ENCODE results near the gene TMEM120A. TPM values are rescaled to one million over a fixed set of nuclear protein-coding genes. Genes with fewer than 3 reads are reported as not detected.

Gene TMEM120A
- total RNA-seq, 4 donors from 2014 or later: 21.3 to 56.7 (median 38.2) TPM

DNA sequence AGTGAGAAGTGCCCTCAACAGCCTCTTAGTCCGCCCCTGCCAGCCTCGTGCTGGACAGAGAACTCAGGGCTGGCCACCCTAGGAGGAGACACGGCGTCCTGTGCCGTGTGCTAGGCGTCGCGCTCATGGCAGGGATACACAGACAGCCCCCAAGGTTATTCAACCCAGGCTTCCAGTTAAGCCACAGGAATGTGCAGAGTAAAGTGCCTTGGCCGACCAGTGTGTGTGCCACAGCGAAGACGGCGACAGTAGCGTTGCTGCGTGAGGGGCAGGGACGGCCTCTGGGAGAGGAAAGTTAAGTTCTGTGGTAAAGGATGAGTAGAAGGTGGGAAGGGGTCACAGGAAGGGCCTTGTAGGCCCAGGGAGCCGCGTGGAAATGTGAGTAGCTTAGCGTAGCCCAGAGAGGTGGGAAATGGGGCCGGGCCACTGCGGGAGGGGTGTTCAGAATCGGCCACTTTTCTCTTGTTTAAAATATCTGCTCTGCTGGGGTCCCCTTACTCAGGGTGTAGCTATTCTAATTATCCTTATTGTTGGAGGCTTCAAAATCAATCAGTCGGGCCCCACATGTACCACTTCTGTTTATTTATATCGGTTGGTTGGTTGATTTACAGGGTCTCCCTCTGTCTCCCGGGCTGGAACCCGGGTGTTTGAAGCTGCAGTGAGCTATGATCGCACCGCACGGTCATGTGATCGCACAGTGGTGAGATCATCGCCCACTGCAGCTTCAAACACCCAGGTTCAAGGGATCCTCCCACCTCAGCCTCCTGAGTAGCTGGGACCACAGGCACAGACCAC, 24.5 kb downstream of the TMEM120A start:
- TF ChIP-seq, protein P1, sequence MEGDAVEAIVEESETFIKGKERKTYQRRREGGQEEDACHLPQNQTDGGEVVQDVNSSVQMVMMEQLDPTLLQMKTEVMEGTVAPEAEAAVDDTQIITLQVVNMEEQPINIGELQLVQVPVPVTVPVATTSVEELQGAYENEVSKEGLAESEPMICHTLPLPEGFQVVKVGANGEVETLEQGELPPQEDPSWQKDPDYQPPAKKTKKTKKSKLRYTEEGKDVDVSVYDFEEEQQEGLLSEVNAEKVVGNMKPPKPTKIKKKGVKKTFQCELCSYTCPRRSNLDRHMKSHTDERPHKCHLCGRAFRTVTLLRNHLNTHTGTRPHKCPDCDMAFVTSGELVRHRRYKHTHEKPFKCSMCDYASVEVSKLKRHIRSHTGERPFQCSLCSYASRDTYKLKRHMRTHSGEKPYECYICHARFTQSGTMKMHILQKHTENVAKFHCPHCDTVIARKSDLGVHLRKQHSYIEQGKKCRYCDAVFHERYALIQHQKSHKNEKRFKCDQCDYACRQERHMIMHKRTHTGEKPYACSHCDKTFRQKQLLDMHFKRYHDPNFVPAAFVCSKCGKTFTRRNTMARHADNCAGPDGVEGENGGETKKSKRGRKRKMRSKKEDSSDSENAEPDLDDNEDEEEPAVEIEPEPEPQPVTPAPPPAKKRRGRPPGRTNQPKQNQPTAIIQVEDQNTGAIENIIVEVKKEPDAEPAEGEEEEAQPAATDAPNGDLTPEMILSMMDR (IDR thresholded peaks at IDR 0.05 in 4 of 5, conservative IDR thresholded peaks at IDR 0.05 in 1 of 5): no peak
- TF ChIP-seq POLR2A (IDR thresholded peaks at IDR 0.05): no peak
- DNase-seq (peak; percentile 63 to 66), ATAC-seq (peak; percentile 4 to 11)
- Histone ChIP-seq H3K36me3 (peaks cover 0 to 16% of the 10 kb centered on the region in 2 donors), H3K27ac (peak overlapping the region; percentile 91 to 97 (median 94)), H3K9me3 (no peaks in the 10 kb centered on the region), H3K4me3 (no peak overlapping the region), H3K4me1 (peaks cover 62 to 79% of the 10 kb centered on the region in 2 donors), H3K27me3 (no peaks in the 10 kb centered on the region)
- intact Hi-C loops (cut with DNase I; ENCODE audit: low total_unique reads): loop anchor here (2.0 to 10.0 kb wide), 2 partner anchors 23 to 1485 kb away; no protein-coding TSS in a partner anchor
- in situ Hi-C loops (cut with MboI; ENCODE audit: low sequenced_read_pairs in 4 of 4): no loop called here

DNA sequence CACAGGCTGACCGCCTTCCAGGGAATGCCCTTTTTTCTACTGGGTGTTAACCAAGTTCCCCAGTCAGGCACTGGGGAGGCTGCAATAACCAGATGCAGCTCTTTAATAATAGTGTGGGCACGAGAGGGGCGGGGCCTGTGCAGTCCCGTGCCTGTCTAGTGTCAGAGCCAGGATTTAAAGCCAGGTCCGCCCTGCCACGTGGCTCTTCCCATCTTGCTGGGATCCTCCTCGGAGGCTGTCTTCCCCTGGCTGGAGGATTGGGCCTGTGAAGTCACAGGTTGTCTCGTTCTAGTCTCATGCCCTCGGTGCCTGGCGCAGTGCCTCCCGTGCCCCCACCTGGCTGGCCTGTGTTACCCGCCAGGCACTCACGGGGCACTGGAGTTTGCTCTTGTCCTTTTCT, 25.2 kb downstream of the TMEM120A start:
- TF ChIP-seq, protein P1 (IDR thresholded peaks at IDR 0.05 in 4 of 5, conservative IDR thresholded peaks at IDR 0.05 in 1 of 5): no peak
- peak in 1 of 2 donors; percentile 50 for TF ChIP-seq POLR2A (IDR thresholded peaks at IDR 0.05)
- Histone ChIP-seq H3K4me1 (peaks cover 62 to 83% of the 10 kb centered on the region in 2 donors), H3K27ac (peak overlapping the region; percentile 91 to 97 (median 94)), H3K36me3 (peaks cover 0 to 16% of the 10 kb centered on the region in 2 donors), H3K9me3 (no peaks in the 10 kb centered on the region), H3K27me3 (no peaks in the 10 kb centered on the region), H3K4me3 (peak overlapping the region in 1 of 4 donors; percentile 9)
- in situ Hi-C loops (cut with MboI; ENCODE audit: low sequenced_read_pairs in 4 of 4) (no loop called here), intact Hi-C loops (cut with DNase I; ENCODE audit: low total_unique reads) (loop anchor here (2.0 to 10.0 kb wide), 2 partner anchors 24 to 1484 kb away; no protein-coding TSS in a partner anchor)
- peak; percentile 40 to 46 for ATAC-seq
- DNase-seq: peak; percentile 87 to 89

DNA sequence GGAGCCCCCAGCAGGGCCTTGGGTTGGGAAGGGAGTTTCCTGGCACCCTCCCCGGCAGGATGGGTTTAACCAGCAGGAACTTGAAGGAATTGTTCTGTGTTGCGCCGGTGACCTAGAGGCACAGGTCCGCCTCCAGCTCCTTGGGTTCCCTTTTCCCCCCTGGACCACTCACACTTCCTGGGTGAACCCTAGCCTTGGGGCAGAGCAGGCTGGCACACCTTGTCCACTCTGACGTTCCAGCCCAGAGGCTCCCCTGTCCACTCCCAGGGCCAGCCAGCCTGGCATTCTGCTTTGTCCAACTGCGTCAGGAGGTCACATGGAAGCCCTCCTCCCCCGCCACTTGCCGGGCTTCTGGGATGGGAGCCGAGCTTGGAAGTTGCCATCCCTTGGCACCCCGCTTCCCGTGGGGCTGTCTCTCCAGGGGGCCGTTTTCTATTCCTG, 25.8 kb downstream of the TMEM120A start:
- H3K4me3 ChIP-seq: peak overlapping the region in 3 of 4 donors; percentile 3 to 9 (median 3)
- intact Hi-C loops (cut with DNase I; ENCODE audit: low total_unique reads): loop anchor here (2.0 to 10.0 kb wide), 2 partner anchors 24 to 1484 kb away; no protein-coding TSS in a partner anchor

DNA sequence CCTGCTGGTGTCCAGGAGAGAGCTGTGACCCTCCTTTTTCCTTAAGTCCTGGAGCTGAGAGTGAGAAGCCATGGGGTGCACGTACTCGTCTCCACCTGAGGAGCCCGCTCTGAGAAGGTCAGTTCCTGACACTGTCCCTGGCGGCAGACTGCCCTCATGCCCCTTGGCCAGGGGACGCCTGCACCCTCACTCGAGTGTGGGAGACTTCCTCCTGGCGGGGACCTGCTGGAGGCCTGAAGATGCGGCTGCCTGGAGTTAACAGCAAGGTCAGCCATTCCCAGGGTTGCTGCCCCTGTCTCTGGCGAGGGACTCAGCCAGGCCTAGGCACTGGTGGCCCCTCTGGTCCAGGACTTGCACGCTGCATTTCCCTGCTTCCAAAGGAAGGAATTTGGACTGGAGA, 26.4 kb downstream of the TMEM120A start:
- intact Hi-C loops (cut with DNase I; ENCODE audit: low total_unique reads) (loop anchor here (2.0 to 10.0 kb wide), 2 partner anchors 25 to 1483 kb away; no protein-coding TSS in a partner anchor), in situ Hi-C loops (cut with MboI; ENCODE audit: low sequenced_read_pairs in 4 of 4) (no loop called here)
- ATAC-seq (no peak), DNase-seq (peak in 1 of 2 donors; percentile 22)
- peaks cover 70 to 87% of the 10 kb centered on the region in 2 donors for H3K4me1 ChIP-seq
- no peaks in the 10 kb centered on the region for H3K9me3 ChIP-seq
- H3K4me3 ChIP-seq: peak overlapping the region in 2 of 4 donors; percentile 3
- H3K36me3 ChIP-seq: peaks cover 0 to 6% of the 10 kb centered on the region in 2 donors
- no peaks in the 10 kb centered on the region for H3K27me3 ChIP-seq
- H3K27ac ChIP-seq: peak overlapping the region; percentile 91 to 97 (median 94)
- no peak for TF ChIP-seq POLR2A (IDR thresholded peaks at IDR 0.05)
- TF ChIP-seq, protein P1 (IDR thresholded peaks at IDR 0.05 in 4 of 5, conservative IDR thresholded peaks at IDR 0.05 in 1 of 5): no peak

More for the DNA sequence above, 25.8 kb downstream of the TMEM120A start:
- peaks cover 65 to 84% of the 10 kb centered on the region in 2 donors for H3K4me1 ChIP-seq
- DNase-seq (peak; percentile 58 to 82), ATAC-seq (peak in 1 of 2 donors; percentile 13)
- in situ Hi-C loops (cut with MboI; ENCODE audit: low sequenced_read_pairs in 4 of 4): no loop called here
- TF ChIP-seq, protein P1 (IDR thresholded peaks at IDR 0.05 in 4 of 5, conservative IDR thresholded peaks at IDR 0.05 in 1 of 5): no peak
- peak in 1 of 2 donors; percentile 30 for TF ChIP-seq POLR2A (IDR thresholded peaks at IDR 0.05)
- no peaks in the 10 kb centered on the region for H3K9me3 ChIP-seq
- peaks cover 0 to 10% of the 10 kb centered on the region in 2 donors for H3K36me3 ChIP-seq
- peak overlapping the region; percentile 91 to 97 (median 94) for H3K27ac ChIP-seq
- H3K27me3 ChIP-seq: no peaks in the 10 kb centered on the region

Data from gastrocnemius medialis (tissue), 4 donors.